ES-I3 (cell line): ENCODE results near the gene EDIL3.
"Not testable (repeated sequence)": the region's sequence is repeated elsewhere in the genome, so short reads cannot be mapped to it uniquely, and the experiment has no call there.

Source experiments
- H3K36me3 ChIP-seq: 2 replicates; pipeline ENCODE4 v1.6.1; 2013; ENCODE audit warnings: mild to moderate bottlenecking, low read length, control low read depth, moderate library complexity; ENCODE audit not compliant: insufficient read depth
- H3K4me1 ChIP-seq: 2 replicates; pipeline ENCODE4 v1.6.1; 2013; ENCODE audit warnings: mild to moderate bottlenecking, control low read depth, low read length; ENCODE audit not compliant: insufficient read depth
- H3K9ac ChIP-seq: 2 replicates; pipeline ENCODE4 v1.6.1; 2013; ENCODE audit warnings: low read depth, mild to moderate bottlenecking, low read length, moderate library complexity
- H3K9me3 ChIP-seq: 2 replicates; pipeline ENCODE4 v1.6.1; 2013; ENCODE audit warnings: mild to moderate bottlenecking, low read length, moderate library complexity; ENCODE audit not compliant: control insufficient read depth, insufficient read depth

Gene EDIL3

GRCh38 chr5:84036842-84037241, 347.8 kb downstream of the EDIL3 start:
- Histone ChIP-seq H3K36me3 (no peaks in the 10 kb centered on the region), H3K9ac (no peak overlapping the region), H3K4me1 (no peaks in the 10 kb centered on the region), H3K9me3 (no peaks in the 10 kb centered on the region)

- Histone ChIP-seq H3K9me3 (no peaks in the 10 kb centered on the region), H3K4me1 (no peaks in the 10 kb centered on the region), H3K36me3 (no peaks in the 10 kb centered on the region; the same call in 1 of the 2 replicates), H3K9ac (no peak overlapping the region)
Observed at GRCh38 chr5:84032324-84032723, 352.4 kb downstream of the EDIL3 start.

- no peaks in the 10 kb centered on the region; the same call in 1 of the 2 replicates for H3K36me3 ChIP-seq
- no peaks in the 10 kb centered on the region for H3K4me1 ChIP-seq
- H3K9ac ChIP-seq: no peak overlapping the region
- H3K9me3 ChIP-seq: no peaks in the 10 kb centered on the region
Observed at GRCh38 chr5:84028093-84028492, 356.6 kb downstream of the EDIL3 start.

GRCh38 chr5:84018521-84018920, 366.2 kb downstream of the EDIL3 start:
- not testable (repeated sequence) for H3K4me1 ChIP-seq, H3K9me3 ChIP-seq, H3K9ac ChIP-seq, H3K36me3 ChIP-seq

- Histone ChIP-seq H3K36me3 (no peaks in the 10 kb centered on the region), H3K9me3 (no peaks in the 10 kb centered on the region), H3K4me1 (peaks cover 3% of the 10 kb centered on the region; the same call in 1 of the 2 replicates), H3K9ac (no peak overlapping the region)
Observed at GRCh38 chr5:84017523-84018172, 367.0 kb downstream of the EDIL3 start.

- Histone ChIP-seq H3K9me3 (no peaks in the 10 kb centered on the region), H3K36me3 (no peaks in the 10 kb centered on the region)
Observed at GRCh38 chr5:84016085-84016484, 368.6 kb downstream of the EDIL3 start.

GRCh38 chr5:84014966-84015365, 369.7 kb downstream of the EDIL3 start:
- Histone ChIP-seq H3K9me3 (no peaks in the 10 kb centered on the region), H3K9ac (no peak overlapping the region), H3K36me3 (no peaks in the 10 kb centered on the region), H3K4me1 (peaks cover under 1% of the 10 kb centered on the region; the same call in 1 of the 2 replicates)

More at GRCh38 chr5:84016085-84016484, 368.6 kb downstream of the EDIL3 start:
- Histone ChIP-seq H3K4me1 (peaks cover 3% of the 10 kb centered on the region; the same call in 1 of the 2 replicates), H3K9ac (no peak overlapping the region)

GRCh38 chr5:83993803-83994202, 390.9 kb downstream of the EDIL3 start:
- peaks cover 8% of the 10 kb centered on the region for H3K4me1 ChIP-seq
- H3K9ac ChIP-seq: no peak overlapping the region
- H3K9me3 ChIP-seq: no peaks in the 10 kb centered on the region
- H3K36me3 ChIP-seq: no peaks in the 10 kb centered on the region

GRCh38 chr5:83991566-83992224, 393.0 kb downstream of the EDIL3 start:
- H3K9me3 ChIP-seq: no peaks in the 10 kb centered on the region

GRCh38 chr5:83988293-83988685, 396.4 kb downstream of the EDIL3 start:
- H3K4me1 ChIP-seq: no peaks in the 10 kb centered on the region

More at GRCh38 chr5:83991566-83992224, 393.0 kb downstream of the EDIL3 start:
- H3K9ac ChIP-seq: no peak overlapping the region
- peaks cover 8% of the 10 kb centered on the region for H3K4me1 ChIP-seq
- no peaks in the 10 kb centered on the region for H3K36me3 ChIP-seq

GRCh38 chr5:83987513-83988292, 397.0 kb downstream of the EDIL3 start:
- Histone ChIP-seq H3K9ac (no peak overlapping the region), H3K36me3 (0 out of 2 replicates have a peak, but pooled peaks cover 3% of the 10 kb centered on the region), H3K4me1 (no peaks in the 10 kb centered on the region)

More at GRCh38 chr5:83988293-83988685, 396.4 kb downstream of the EDIL3 start:
- Histone ChIP-seq H3K9me3 (no peaks in the 10 kb centered on the region), H3K9ac (no peak overlapping the region), H3K36me3 (0 out of 2 replicates have a peak, but pooled peaks cover 3% of the 10 kb centered on the region)

GRCh38 chr5:83983852-83984251, 400.8 kb downstream of the EDIL3 start:
- Histone ChIP-seq H3K9ac (no peak overlapping the region), H3K4me1 (no peaks in the 10 kb centered on the region), H3K36me3 (0 out of 2 replicates have a peak, but pooled peaks cover 3% of the 10 kb centered on the region), H3K9me3 (no peaks in the 10 kb centered on the region)

More at GRCh38 chr5:83987513-83988292, 397.0 kb downstream of the EDIL3 start:
- H3K9me3 ChIP-seq: no peaks in the 10 kb centered on the region

- H3K9me3 ChIP-seq: no peaks in the 10 kb centered on the region
- peaks cover 12% of the 10 kb centered on the region; the same call in 1 of the 2 replicates for H3K4me1 ChIP-seq
- no peaks in the 10 kb centered on the region for H3K36me3 ChIP-seq
- H3K9ac ChIP-seq: no peak overlapping the region
Observed at GRCh38 chr5:83973925-83974815, 410.5 kb downstream of the EDIL3 start.
